GM21576 (cell line): Measurements from ENCODE around the gene PAX7.
"Not testable (repeated sequence)": the region's sequence is repeated elsewhere in the genome, so short reads cannot be mapped to it uniquely, and the experiment has no call there.

Experiments used
- ATAC-seq: cut with Tn5 transposase; IDR thresholded peaks from one replicate; pipeline ENCODE4 v1.9.1; 2021; ENCODE audit warnings: mild to moderate bottlenecking, moderate library complexity; ENCODE audit not compliant: unreplicated experiment

The PAX7 gene

GRCh38 chr1:18630511-18631495, at the start of gene PAX7:
Gene PAX7, plus strand, starts transcription at chr1:18630846. Its CDS starts 758 bp downstream, at chr1:18631604.
- no peak for ATAC-seq

- ATAC-seq: no peak
These were observed 49.2 kb upstream of the PAX7 start for GRCh38 chr1:18581420-18581880.

- ATAC-seq: no peak
These were observed 47.8 kb upstream of the PAX7 start for GRCh38 chr1:18582890-18583289.

GRCh38 chr1:18583326-18583941, 47.2 kb upstream of the PAX7 start:
- ATAC-seq: no peak

- ATAC-seq: not testable (repeated sequence)
These were observed 44.6 kb upstream of the PAX7 start for GRCh38 chr1:18586016-18586415.

GRCh38 chr1:18588093-18588492, 42.6 kb upstream of the PAX7 start:
- no peak for ATAC-seq

- no peak for ATAC-seq
These were observed 38.3 kb upstream of the PAX7 start for GRCh38 chr1:18592368-18592767.

GRCh38 chr1:18597160-18598042, 33.2 kb upstream of the PAX7 start:
- no peak for ATAC-seq

GRCh38 chr1:18599086-18599485, 31.6 kb upstream of the PAX7 start:
- ATAC-seq: no peak

- ATAC-seq: no peak
These were observed 30.9 kb upstream of the PAX7 start for GRCh38 chr1:18599704-18600103.

- no peak for ATAC-seq
These were observed 28.0 kb upstream of the PAX7 start for GRCh38 chr1:18602533-18603211.

GRCh38 chr1:18603212-18603852, 27.3 kb upstream of the PAX7 start:
- no peak for ATAC-seq

- ATAC-seq: no peak
These were observed 24.0 kb upstream of the PAX7 start for GRCh38 chr1:18606443-18607288.

- ATAC-seq: no peak
These were observed 23.3 kb upstream of the PAX7 start for GRCh38 chr1:18607289-18607760.

GRCh38 chr1:18608534-18608933, 22.1 kb upstream of the PAX7 start:
- ATAC-seq: no peak

- no peak for ATAC-seq
These were observed 19.3 kb upstream of the PAX7 start for GRCh38 chr1:18611311-18611710.

- no peak for ATAC-seq
These were observed 18.6 kb upstream of the PAX7 start for GRCh38 chr1:18612073-18612472.

- no peak for ATAC-seq
These were observed 16.4 kb upstream of the PAX7 start for GRCh38 chr1:18614069-18614735.
